HepG2 (cell line): Measurements from ENCODE around the gene HPD. TPM values are rescaled to one million over a fixed set of nuclear protein-coding genes. Genes with fewer than 3 reads are reported as not detected.
A peak's percentile ranks its signal among the peaks of the same experiment; 100 is the strongest.
"Not testable (repeated sequence)": the region's sequence is repeated elsewhere in the genome, so short reads cannot be mapped to it uniquely, and the experiment has no call there.

Experiments
- ATAC-seq: fragments of 200-7000 bp; cut with Tn5 transposase; 3 replicates; pipeline ENCODE4 v1.9.1; 2020; ENCODE audit warnings: mild to moderate bottlenecking, moderate library complexity
- BruUV-seq: library from RNA; stranded (reverse); fragments of 400-500 nt; replicated peaks from 2 replicates; lab custom pipeline; 2021; lab: Mats Ljungman, UMichigan
- CTCF ChIA-PET: fragments of 300-600 bp; formaldehyde crosslinking; extraction: SDS; loops from one replicate; lab custom pipeline; 2021; ENCODE audit warnings: low total read pairs, inconsistent platforms, low intra/inter-chr PET ratio; lab: Yijun Ruan, JAX
- POLR2A ChIA-PET: fragments of 350-600 bp; sonication (Branson Sonifier 250); formaldehyde crosslinking; loops from one replicate; lab custom pipeline; 2020; ENCODE audit warnings: antibody characterized with exemption, inconsistent platforms; lab: Yijun Ruan, JAX
- DNase-seq: peaks from one replicate; pipeline ENCODE4 v3.0.0-alpha.2; 2015; ENCODE audit warnings: low spot score
- FAIRE-seq: peaks from 3 replicates; lab custom pipeline; 2011; peaks lifted over from hg19 to GRCh38; lab: Jason Lieb, UNC
- H2AFZ ChIP-seq: one replicate; pipeline ENCODE4 v1.6.1; 2011; ENCODE audit warnings: low read length, inconsistent platforms
- H3K27ac ChIP-seq: fragments of 300-600 bp; 3 replicates; pipeline ENCODE4 v1.8.0; 2011; ENCODE audit warnings: mixed run types, mild to moderate bottlenecking, mixed read lengths, low read length, inconsistent platforms; ENCODE audit not compliant: insufficient read depth; ENCODE audit errors: extremely low read length
- H3K27me3 ChIP-seq, 2 experiments: fragments of 200-600 bp in 1 of 2; 2 replicates in 1 of 2; 3 replicates in 1 of 2; pipeline versions ENCODE4 v1.6.0 to v1.8.0; 2011; ENCODE audit warnings: low read length in 2 of 2, mild to moderate bottlenecking in 2 of 2, moderate library complexity in 2 of 2, inconsistent platforms in 1 of 2; ENCODE audit not compliant: insufficient read depth in 2 of 2, control insufficient read depth in 1 of 2
- H3K36me3 ChIP-seq, 2 experiments: fragments of 200-600 bp in 1 of 2; replicated peaks in 1 of 2; 2 replicates in 1 of 2; 3 replicates in 1 of 2; pipeline versions ENCODE4 v1.5.1 to v1.8.0; 2011; ENCODE audit warnings: low read length in 2 of 2, inconsistent platforms in 1 of 2; ENCODE audit not compliant: insufficient read depth in 2 of 2, control insufficient read depth in 1 of 2
- H3K4me1 ChIP-seq: 2 replicates; pipeline ENCODE4 v1.5.1; 2012; ENCODE audit warnings: low read length, inconsistent platforms; ENCODE audit not compliant: insufficient read depth
- H3K4me2 ChIP-seq: 2 replicates; pipeline ENCODE4 v1.6.0; 2011; ENCODE audit warnings: low read depth, low read length, inconsistent platforms
- H3K4me3 ChIP-seq, 3 experiments: fragments of 200-600 bp in 1 of 3; sonication (generic), shearing (Covaris generic) in 1 of 3; replicated peaks in 1 of 3; 2 replicates each; pipeline ENCODE4 v1.5.1; 2011 to 2016; ENCODE audit warnings: low read length in 3 of 3, inconsistent platforms in 2 of 3, low read depth in 2 of 3, mild to moderate bottlenecking in 2 of 3, control low read depth in 1 of 3, mixed read lengths in 1 of 3; ENCODE audit not compliant: insufficient read depth in 1 of 3
- H3K79me2 ChIP-seq: one replicate; pipeline ENCODE4 v1.6.1; 2011; ENCODE audit warnings: low read length, inconsistent platforms; ENCODE audit not compliant: insufficient read depth
- H3K9ac ChIP-seq: 2 replicates; pipeline ENCODE4 v1.6.0; 2011; ENCODE audit warnings: mild to moderate bottlenecking, low read depth, low read length, inconsistent platforms; ENCODE audit not compliant: insufficient read depth
- H3K9me3 ChIP-seq: 2 replicates; pipeline ENCODE4 v1.5.1; 2012; ENCODE audit warnings: mild to moderate bottlenecking, low read length
- H4K20me1 ChIP-seq: 2 replicates; pipeline ENCODE4 v1.6.0; 2011; ENCODE audit warnings: inconsistent platforms, mild to moderate bottlenecking, low read length, moderate library complexity; ENCODE audit not compliant: insufficient read depth
- HES4 ChIP-seq: sonication (generic); formaldehyde crosslinking; IDR thresholded peaks from 2 replicates; pipeline ENCODE4 v1.9.0; 2021; ENCODE audit warnings: mild to moderate bottlenecking, missing genetic modification reagents, borderline replicate concordance
- POLR2A ChIP-seq, 2 experiments: IDR thresholded peaks; 2 replicates each; pipeline ENCODE4 v1.6.1; 2011; ENCODE audit warnings: low read depth in 2 of 2, low read length in 2 of 2, mild to moderate bottlenecking in 1 of 2, moderate library complexity in 1 of 2; ENCODE audit not compliant: insufficient read depth in 1 of 2
- YY1 ChIP-seq: IDR thresholded peaks from 2 replicates; pipeline ENCODE4 v1.6.1; 2011; ENCODE audit warnings: low read length, low read depth, moderate library complexity, mild to moderate bottlenecking; ENCODE audit not compliant: insufficient read depth, insufficient replicate concordance
- ZC3H13 ChIP-seq: sonication (generic); formaldehyde crosslinking; IDR thresholded peaks from 2 replicates; pipeline ENCODE4 v1.8.1; 2023; ENCODE audit warnings: mild to moderate bottlenecking, missing genetic modification reagents, moderate library complexity
- ZNF280B ChIP-seq: sonication (generic); formaldehyde crosslinking; IDR thresholded peaks from 2 replicates; pipeline ENCODE4 v1.5.0; 2020; ENCODE audit warnings: missing genetic modification reagents, mild to moderate bottlenecking, borderline replicate concordance
- ZNF354B ChIP-seq: sonication (generic); formaldehyde crosslinking; IDR thresholded peaks from 2 replicates; pipeline ENCODE4 v1.8.0; 2022; ENCODE audit warnings: mild to moderate bottlenecking, missing genetic modification reagents
- ZNF446 ChIP-seq: sonication (generic); formaldehyde crosslinking; IDR thresholded peaks from 2 replicates; pipeline ENCODE4 v1.5.0; 2020; ENCODE audit warnings: mild to moderate bottlenecking, missing genetic modification reagents
- ZNF501 ChIP-seq: sonication (generic); formaldehyde crosslinking; IDR thresholded peaks from 2 replicates; pipeline ENCODE4 v1.5.1; 2020; ENCODE audit warnings: mild to moderate bottlenecking, moderate library complexity, missing genetic modification reagents
- ZNF563 ChIP-seq: sonication (generic); formaldehyde crosslinking; IDR thresholded peaks from 2 replicates; pipeline ENCODE4 v1.8.0; 2022; ENCODE audit warnings: mild to moderate bottlenecking, moderate library complexity, missing genetic modification reagents
- ZNF790 ChIP-seq: sonication (generic); formaldehyde crosslinking; IDR thresholded peaks from 2 replicates; pipeline ENCODE4 v1.8.0; 2022; ENCODE audit warnings: missing genetic modification reagents, mild to moderate bottlenecking, borderline replicate concordance
- ZSCAN12 ChIP-seq: sonication (generic); formaldehyde crosslinking; IDR thresholded peaks from 2 replicates; pipeline ENCODE4 v1.9.0; 2021; ENCODE audit warnings: mild to moderate bottlenecking, missing genetic modification reagents
- WGBS: methylation state at CpG from one replicate; pipeline ENCODE4 v1.1.6; 2017; ENCODE audit warnings: low lambda C conversion rate; 5-methylcytosine and 5-hydroxymethylcytosine counted together
- in situ Hi-C: cut with HindIII; loops from 2 replicates; pipeline ENCODE4 v1.10.0; 2017; ENCODE audit warnings: low pct_unique_long_range_greater_than_20kb; ENCODE audit not compliant: extremely low pct_ligation_motif_present
- intact Hi-C: fragments of 100-400 bp; cut with micrococcal nuclease; formaldehyde crosslinking; loops from one replicate; pipeline ENCODE4 v1.10.0; 2022; ENCODE audit not compliant: unreplicated experiment
- polyA plus RNA-seq, 8 experiments: library from polyadenylated mRNA; depleted of rRNA in 3 of 8; stranded (reverse) in 7 of 8; unstranded in 1 of 8; fragments of >200 nt; fragmentation: Illumina TruSeq in 4 of 8; extraction: Trizol in 4 of 8; gene quantifications; 2 replicates each; pipeline versions ENCODE4 v1.2.1 to v1.2.3, GENCODE V29; 2011 to 2016; ENCODE audit warnings: low read depth in 4 of 8, missing spikeins in 1 of 8, mixed read lengths in 1 of 8; ENCODE audit not compliant: insufficient read depth in 1 of 8
- total RNA-seq, 5 experiments: library from RNA; depleted of rRNA; stranded (reverse); fragments of >200 nt; fragmentation: Illumina TruSeq; extraction: Trizol; gene quantifications; 2 replicates each; pipeline ENCODE4 v1.2.3, GENCODE V29; 2016; ENCODE audit warnings: low read depth in 1 of 5

The HPD gene
- total and polyA plus RNA-seq, 2 of the 13 experiments (the other 11 are each of a cell fraction or from before 2014, with no cell fraction given) = 120 to 195 TPM

- TF ChIP-seq POLR2A (IDR thresholded peaks at IDR 0.05; ENCODE audit: insufficient read depth in 1 of 2, low read depth in 2 of 2, low read length in 2 of 2) = peak in 1 of 2 experiments; percentile 34; a peak in 1 of 4 replicates
Measured at GRCh38 chr12:121883315-121883660, 24.6 kb upstream of the HPD start (continued).

DNA sequence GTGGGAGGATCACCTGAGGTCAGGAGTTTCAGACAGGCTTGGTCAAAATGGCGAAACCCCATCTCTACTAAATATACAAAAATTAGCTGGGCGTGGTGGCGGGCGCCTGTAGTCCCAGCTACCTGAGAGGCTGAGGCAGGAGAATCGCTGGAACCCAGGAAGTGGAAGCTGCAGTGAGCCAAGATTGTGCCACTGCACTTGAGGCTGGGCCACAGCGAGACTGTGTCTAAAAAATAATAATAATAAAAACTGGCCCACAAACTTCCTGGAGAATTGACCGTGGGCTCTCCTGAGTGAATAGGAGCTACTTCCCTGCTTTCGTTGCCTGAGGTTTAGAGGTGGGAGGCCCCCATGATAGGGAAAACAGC is 17.4 kb upstream of the HPD start:
- H2AFZ ChIP-seq, H3K9me3 ChIP-seq, FAIRE-seq, H4K20me1 ChIP-seq, H3K36me3 ChIP-seq, H3K27me3 ChIP-seq, CTCF ChIA-PET, BruUV-seq, in situ Hi-C loops, ATAC-seq, H3K79me2 ChIP-seq, DNase-seq: not testable (repeated sequence)
- 56% methylated on average over 8 of the region's 8 CpGs for WGBS
- TF ChIP-seq ZNF354B = 0 out of 2 replicates have a peak, but pooled peaks have one; percentile 67
- TF ChIP-seq ZNF446 (CRISPR knock-in tag) = 0 out of 2 replicates have a peak, but pooled peaks have one; percentile 57
- peak; percentile 31; the same call in 1 of the 2 replicates for TF ChIP-seq ZNF563
- TF ChIP-seq ZC3H13 (CRISPR knock-in tag) = 0 out of 2 replicates have a peak, but pooled peaks have one; percentile 1
- 0 out of 2 replicates have a peak, but pooled peaks have one; percentile 56 for TF ChIP-seq ZSCAN12
- TF ChIP-seq ZNF280B (CRISPR knock-in tag) = 0 out of 2 replicates have a peak, but pooled peaks have one; percentile 12
- TF ChIP-seq ZNF790 = peak; percentile 66; the same call in 1 of the 2 replicates
- peak; percentile 12 for TF ChIP-seq YY1
- TF ChIP-seq HES4 (CRISPR knock-in tag) = peak; percentile 45; the same call in 1 of the 2 replicates
- peak; percentile 22; the same call in 1 of the 2 replicates for TF ChIP-seq ZNF501 (CRISPR knock-in tag)
- H3K9ac ChIP-seq = peak overlapping the region; percentile 16; the same call in 1 of the 2 replicates
- POLR2A ChIA-PET = interaction anchor here (0.7 to 3.7 kb wide), 9 partner anchors 10 to 80 kb away, joined by 3 to 52 read pairs (median 4); partner anchors contain the start of genes HPD, PSMD9 and SETD1B
- H3K4me2 ChIP-seq = peak overlapping the region; percentile 22
- H3K4me1 ChIP-seq = peaks cover 29% of the 10 kb centered on the region
- peak overlapping the region in 1 of 3 experiments; percentile 13; a peak in 1 of 6 replicates for H3K4me3 ChIP-seq
- intact Hi-C loops = loop anchor here (2.0 kb wide), 1 partner anchor 17 kb away; the partner anchor contains the start of gene HPD
- peak overlapping the region; percentile 74 for H3K27ac ChIP-seq
